Stimulated activated effector memory CD8-positive, alpha-beta T cell treated with anti-CD3 and anti-CD28 coated beads, Interleukin-12 subunit alpha, Interleukin-12 subunit beta, amount 100 ng/mL, for 72 hours (primary cell): Measurements from ENCODE around the gene ASS1.

Experiments used
- ATAC-seq: fragments of 150-1000 bp; cut with Tn5 transposase; 2 replicates; pipeline ENCODE4 v1.10.0; 2021
- DNase-seq, 2 donors: peaks; one replicate each; pipeline ENCODE4 v3.0.0; 2021 to 2022; ENCODE audit warnings: low spot score in 2 of 2
- H3K27ac Mint-ChIP-seq: one replicate; pipeline ENCODE4 v1.8.0; 2022; ENCODE audit warnings: mild to moderate bottlenecking, mixed read lengths
- H3K36me3 Mint-ChIP-seq: one replicate; pipeline ENCODE4 v1.8.0; 2022; ENCODE audit warnings: mild to moderate bottlenecking, mixed read lengths
- H3K4me1 Mint-ChIP-seq: one replicate; pipeline ENCODE4 v1.8.0; 2022; ENCODE audit warnings: mixed read lengths
- H3K4me3 Mint-ChIP-seq: one replicate; pipeline ENCODE4 v1.8.0; 2022; ENCODE audit warnings: mild to moderate bottlenecking, mixed read lengths
- H3K9me3 Mint-ChIP-seq: one replicate; pipeline ENCODE4 v1.8.0; 2022; ENCODE audit warnings: mixed read lengths

Gene ASS1

DNA sequence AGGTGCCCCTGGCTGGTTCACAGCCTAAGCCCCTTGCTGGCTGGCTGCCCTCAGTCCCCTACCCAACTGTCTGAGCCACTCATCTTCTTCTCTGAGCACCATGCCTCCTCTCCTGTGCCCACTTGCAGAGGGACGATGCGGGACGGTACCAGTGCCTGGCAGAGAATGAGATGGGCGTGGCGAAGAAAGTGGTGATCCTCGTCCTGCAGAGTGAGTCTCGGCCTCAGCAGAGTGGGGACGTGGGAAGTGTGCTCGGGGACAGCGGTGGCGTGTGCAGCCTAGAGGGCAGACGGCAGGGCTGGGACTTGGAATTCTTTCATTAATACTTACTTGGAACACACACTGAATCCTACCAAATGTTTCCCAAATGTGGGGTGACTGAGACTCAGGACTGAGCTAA lies 34.3 kb upstream of the ASS1 start:
- no peak overlapping the region for H3K4me3 Mint-ChIP-seq
- DNase-seq (no peak), ATAC-seq (no peak)
- H3K36me3 Mint-ChIP-seq = no peaks in the 10 kb centered on the region
- H3K4me1 Mint-ChIP-seq = no peaks in the 10 kb centered on the region
- no peak overlapping the region for H3K27ac Mint-ChIP-seq
- H3K9me3 Mint-ChIP-seq = no peaks in the 10 kb centered on the region

DNA sequence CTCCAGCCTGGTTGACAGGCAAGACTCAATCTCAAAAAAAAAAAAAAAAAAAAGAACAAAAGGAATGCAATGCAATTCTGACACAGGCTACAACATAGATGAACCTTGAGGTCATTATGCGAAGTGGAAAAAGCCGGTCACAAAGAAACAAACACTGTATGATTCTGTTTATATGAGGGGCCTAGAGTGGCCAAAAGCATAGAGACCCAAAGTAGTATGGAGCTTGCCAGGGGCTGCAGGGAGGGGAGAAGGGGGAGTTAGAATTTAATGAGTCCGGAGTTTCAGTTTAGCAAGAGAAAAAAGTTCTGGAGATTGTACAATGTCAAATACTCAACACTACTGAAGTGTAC lies 33.2 kb upstream of the ASS1 start:
- ATAC-seq = no peak
- H3K4me1 Mint-ChIP-seq = no peaks in the 10 kb centered on the region

DNA sequence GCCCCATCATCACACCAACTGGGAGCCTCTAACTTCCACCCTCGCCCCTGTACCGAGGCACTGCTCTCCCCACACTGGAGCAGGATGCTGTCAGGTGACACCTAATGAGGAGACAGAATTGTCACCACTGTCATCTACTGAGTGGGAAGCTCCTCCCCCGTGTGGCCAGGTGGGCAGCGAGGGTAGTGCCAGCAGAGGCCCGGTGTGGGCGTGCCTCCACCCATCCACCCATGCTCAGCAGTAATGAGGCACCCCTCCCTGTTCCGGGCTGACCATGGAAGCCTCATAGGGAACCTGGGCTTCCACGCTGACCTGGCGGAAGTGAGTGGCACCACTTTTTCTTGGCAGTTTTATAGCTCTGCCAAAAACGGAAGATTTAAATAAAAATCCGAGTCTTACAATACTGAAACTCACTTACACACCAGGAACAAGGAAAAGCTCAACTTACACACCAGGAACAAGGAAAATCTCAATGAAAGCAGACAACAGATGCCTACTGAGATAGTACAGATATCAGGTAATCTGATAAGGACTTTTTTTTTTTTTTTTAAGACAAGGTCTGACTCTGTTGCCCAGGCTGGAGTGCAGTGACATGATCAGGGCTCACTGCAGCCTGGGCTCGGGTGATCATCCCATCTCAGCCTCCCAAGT lies 30.6 kb upstream of the ASS1 start:
- Mint-ChIP-seq H3K4me3 (no peak overlapping the region), H3K4me1 (no peaks in the 10 kb centered on the region), H3K9me3 (no peaks in the 10 kb centered on the region), H3K36me3 (no peaks in the 10 kb centered on the region), H3K27ac (no peak overlapping the region)
- DNase-seq = no peak
- ATAC-seq = no peak

More for the DNA sequence above, 33.2 kb upstream of the ASS1 start:
- Mint-ChIP-seq H3K27ac (no peak overlapping the region), H3K36me3 (no peaks in the 10 kb centered on the region), H3K9me3 (no peaks in the 10 kb centered on the region), H3K4me3 (no peak overlapping the region)
- DNase-seq = no peak

DNA sequence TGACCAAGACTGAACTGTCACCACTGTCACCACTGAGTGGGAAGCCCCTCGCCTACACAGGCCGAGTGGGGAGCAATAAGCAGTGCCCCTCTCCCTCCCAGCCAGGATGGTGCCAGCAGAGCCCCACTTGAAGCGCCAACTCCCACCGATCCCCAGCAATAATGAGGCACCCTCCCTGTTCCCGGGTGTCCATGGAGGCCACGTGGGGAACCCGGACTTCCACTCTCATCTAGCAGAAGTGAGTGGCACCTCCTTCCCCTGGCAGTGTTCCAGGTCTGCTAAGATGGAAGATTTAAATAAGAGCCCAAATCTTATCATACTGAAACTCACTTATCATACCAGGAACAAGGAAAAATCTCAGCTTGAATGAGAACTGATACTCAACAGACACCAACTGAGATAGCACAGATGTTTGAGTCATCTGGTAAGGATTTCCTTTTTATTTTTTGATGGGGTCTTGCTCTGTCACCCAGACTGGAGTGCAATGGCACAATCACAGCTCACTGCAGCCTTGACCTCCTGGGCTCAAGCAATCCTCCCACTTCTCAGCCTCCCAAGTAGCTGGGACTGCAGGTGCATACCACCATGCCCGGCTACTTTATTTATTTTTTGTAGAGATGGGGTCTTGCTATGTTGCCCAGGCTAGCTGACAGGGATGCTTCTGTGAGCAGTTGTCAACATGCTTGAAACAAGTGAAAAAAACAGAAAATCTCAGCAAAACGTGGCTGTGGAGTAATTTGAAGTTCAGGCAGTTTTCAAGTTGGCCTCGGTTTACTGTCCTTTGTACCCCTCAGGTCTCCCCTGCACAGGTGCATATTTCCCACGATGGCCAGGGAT lies 29.6 kb upstream of the ASS1 start:
- DNase-seq (no peak), ATAC-seq (no peak)
- Mint-ChIP-seq H3K36me3 (no peaks in the 10 kb centered on the region), H3K4me3 (no peak overlapping the region), H3K9me3 (no peaks in the 10 kb centered on the region), H3K4me1 (no peaks in the 10 kb centered on the region), H3K27ac (no peak overlapping the region)

DNA sequence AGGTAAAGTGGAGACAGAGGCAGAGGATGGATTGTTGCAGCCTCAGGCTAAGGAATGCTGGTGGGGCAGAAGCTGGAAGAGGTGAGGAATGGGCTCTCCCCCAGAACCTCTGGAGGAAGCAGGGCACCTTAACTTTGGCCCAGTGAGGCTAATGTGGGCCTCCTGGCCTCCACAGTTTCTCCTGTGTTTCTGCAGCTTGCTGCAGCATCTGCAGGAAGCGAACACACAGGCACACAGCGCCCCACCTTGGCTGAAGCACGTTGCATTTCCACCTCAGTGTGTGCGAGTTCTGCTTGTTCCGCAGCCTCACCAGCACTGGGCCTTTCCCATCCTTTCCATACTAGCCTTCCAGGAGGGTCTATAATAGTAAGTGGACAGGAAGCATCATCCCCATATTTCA lies 27.2 kb upstream of the ASS1 start:
- Mint-ChIP-seq H3K4me3 (no peak overlapping the region), H3K4me1 (no peaks in the 10 kb centered on the region), H3K9me3 (no peaks in the 10 kb centered on the region), H3K27ac (no peak overlapping the region), H3K36me3 (no peaks in the 10 kb centered on the region)
- no peak for DNase-seq
- no peak for ATAC-seq

DNA sequence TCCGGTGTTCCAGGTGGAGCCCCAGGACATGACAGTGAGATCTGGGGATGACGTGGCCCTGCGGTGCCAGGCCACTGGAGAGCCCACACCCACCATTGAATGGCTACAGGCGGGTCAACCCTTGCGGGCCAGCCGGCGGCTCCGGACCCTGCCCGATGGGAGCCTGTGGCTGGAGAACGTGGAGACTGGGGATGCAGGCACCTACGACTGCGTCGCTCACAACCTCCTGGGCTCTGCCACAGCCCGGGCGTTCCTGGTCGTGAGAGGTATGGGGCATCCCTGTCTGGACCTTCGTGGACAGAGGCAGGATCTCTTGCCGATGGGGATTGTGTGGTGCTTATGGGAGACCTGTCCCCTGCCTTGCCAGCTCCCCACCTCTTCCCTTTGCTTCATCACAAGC lies 26.0 kb upstream of the ASS1 start:
- Mint-ChIP-seq H3K9me3 (no peaks in the 10 kb centered on the region), H3K4me1 (no peaks in the 10 kb centered on the region), H3K4me3 (no peak overlapping the region), H3K27ac (no peak overlapping the region), H3K36me3 (no peaks in the 10 kb centered on the region)
- ATAC-seq (no peak), DNase-seq (no peak)

DNA sequence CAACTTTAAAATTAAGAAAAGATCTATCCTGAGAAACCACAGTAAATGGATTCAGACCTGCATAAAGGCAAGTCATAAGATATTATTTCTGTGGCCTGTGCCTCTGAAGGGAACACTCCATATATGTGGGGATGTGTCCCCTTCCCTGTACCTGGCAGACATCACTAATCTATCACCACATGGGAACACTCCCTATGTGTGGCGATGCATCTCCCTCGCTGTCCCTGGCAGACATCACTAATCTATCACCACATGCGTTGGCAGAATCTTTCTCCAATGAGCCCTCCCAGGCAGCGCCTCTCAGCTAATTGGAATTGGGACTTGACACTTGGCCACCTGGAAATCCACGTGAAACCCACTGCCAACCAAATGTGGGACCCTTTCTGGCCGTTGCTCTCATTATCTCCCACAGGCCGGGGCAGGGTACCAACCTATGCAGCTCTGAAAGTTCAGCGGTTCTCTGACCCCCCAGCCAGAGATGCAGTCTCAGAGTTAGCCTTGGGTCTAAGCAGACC lies 25.2 kb upstream of the ASS1 start:
- Mint-ChIP-seq H3K4me1 (no peaks in the 10 kb centered on the region), H3K9me3 (no peaks in the 10 kb centered on the region), H3K27ac (no peak overlapping the region), H3K36me3 (no peaks in the 10 kb centered on the region), H3K4me3 (no peak overlapping the region)
- ATAC-seq = no peak
- DNase-seq = no peak

DNA sequence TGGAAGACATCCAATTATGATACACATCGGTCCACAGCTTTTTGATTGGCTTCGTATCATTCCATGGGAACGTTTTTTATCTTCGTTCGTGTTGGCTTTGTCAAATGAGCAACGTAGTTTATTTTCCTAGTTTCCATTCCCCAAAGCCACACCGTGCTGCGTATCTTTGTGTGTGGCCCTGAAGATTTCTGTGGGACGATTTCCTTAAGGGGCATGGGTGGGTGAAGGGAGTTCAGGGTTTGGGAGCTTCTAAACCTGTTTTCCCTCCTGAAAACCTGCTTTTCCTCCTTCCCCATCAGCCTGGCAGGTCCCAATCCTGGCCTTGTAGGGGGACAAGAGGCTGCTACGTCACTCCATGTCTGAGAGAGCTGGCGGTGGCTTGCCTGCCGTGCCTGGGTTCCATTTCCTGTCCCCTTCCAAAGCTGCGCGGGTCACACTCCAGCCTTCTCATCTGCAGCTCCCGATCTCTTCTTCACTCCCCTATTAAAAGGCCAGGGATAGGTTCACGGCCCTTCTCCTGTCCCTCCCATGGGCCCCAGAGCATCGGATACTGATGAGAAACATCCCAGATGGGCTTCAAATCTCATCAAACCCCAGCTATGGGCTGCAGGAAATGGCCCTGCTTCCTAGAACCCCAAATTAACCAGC lies 23.5 kb upstream of the ASS1 start:
- Mint-ChIP-seq H3K27ac (no peak overlapping the region), H3K4me3 (no peak overlapping the region), H3K4me1 (no peaks in the 10 kb centered on the region), H3K9me3 (no peaks in the 10 kb centered on the region), H3K36me3 (no peaks in the 10 kb centered on the region)
- ATAC-seq = no peak
- no peak for DNase-seq

DNA sequence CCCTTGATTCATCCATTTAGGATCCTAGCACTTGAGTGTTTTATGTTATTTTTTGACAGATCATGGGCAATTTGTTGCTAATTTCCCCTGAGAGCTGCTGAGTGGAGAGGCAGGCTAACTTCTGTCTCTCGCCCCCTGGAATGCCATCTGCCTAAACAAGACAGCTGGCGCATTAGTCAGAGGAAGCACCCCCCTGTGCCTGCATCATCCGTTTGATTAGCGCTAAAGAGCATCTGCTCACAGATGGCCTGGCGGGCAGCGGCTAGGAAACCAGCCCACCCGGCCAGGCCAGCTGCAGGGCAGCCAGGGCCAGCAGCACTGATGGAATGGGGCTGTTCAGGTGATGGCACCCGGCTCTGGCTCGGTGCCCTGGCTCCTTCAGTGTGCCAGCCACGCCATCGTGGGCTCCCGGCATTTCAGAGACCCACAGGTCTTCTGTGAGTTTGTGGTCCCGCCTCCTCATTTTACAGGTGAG lies 22.9 kb upstream of the ASS1 start:
- no peaks in the 10 kb centered on the region for H3K36me3 Mint-ChIP-seq
- DNase-seq = no peak
- no peak for ATAC-seq
- H3K9me3 Mint-ChIP-seq = no peaks in the 10 kb centered on the region
- no peaks in the 10 kb centered on the region for H3K4me1 Mint-ChIP-seq
- H3K27ac Mint-ChIP-seq = no peak overlapping the region
- no peak overlapping the region for H3K4me3 Mint-ChIP-seq

DNA sequence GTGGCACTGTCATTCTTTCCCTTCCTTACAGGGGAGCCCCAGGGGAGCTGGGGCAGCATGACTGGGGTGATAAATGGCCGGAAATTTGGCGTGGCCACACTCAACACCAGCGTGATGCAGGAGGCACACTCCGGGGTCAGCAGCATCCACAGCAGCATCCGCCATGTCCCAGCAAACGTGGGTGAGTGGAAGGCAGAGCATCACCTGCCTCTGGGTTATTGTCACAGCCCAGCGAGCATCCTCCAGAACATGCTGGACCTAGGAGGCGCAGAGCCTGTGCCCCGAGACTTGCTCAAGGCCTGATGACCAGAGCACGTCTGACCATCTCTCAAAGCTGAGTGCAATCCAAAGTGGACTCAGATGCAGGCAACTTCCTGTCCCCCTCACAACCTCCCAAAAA lies 22.2 kb upstream of the ASS1 start:
- DNase-seq (no peak), ATAC-seq (no peak)
- Mint-ChIP-seq H3K27ac (no peak overlapping the region), H3K4me1 (no peaks in the 10 kb centered on the region), H3K36me3 (no peaks in the 10 kb centered on the region), H3K9me3 (no peaks in the 10 kb centered on the region), H3K4me3 (no peak overlapping the region)

DNA sequence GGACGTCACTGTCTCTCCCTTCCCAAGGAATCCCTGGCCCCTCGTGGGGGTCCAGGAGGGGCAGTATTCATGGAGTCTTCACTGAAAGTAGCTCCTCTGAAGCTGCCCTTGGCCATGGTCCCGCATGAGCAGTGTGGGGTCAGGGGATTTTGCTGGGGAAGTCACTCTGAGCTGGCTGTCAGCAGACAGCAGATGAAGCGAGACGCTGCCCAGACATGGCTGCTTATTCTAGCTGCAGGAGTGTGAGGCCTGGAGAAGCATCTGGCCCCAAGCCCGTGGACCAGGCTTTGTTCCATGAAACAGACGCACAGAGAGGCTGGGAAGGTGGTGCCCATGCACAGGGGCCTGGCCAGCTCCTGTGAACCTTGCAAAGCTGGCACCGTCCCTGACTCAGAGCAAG lies 21.5 kb upstream of the ASS1 start:
- Mint-ChIP-seq H3K27ac (no peak overlapping the region), H3K4me3 (no peak overlapping the region), H3K9me3 (no peaks in the 10 kb centered on the region), H3K36me3 (no peaks in the 10 kb centered on the region), H3K4me1 (no peaks in the 10 kb centered on the region)
- no peak for ATAC-seq
- DNase-seq = no peak

DNA sequence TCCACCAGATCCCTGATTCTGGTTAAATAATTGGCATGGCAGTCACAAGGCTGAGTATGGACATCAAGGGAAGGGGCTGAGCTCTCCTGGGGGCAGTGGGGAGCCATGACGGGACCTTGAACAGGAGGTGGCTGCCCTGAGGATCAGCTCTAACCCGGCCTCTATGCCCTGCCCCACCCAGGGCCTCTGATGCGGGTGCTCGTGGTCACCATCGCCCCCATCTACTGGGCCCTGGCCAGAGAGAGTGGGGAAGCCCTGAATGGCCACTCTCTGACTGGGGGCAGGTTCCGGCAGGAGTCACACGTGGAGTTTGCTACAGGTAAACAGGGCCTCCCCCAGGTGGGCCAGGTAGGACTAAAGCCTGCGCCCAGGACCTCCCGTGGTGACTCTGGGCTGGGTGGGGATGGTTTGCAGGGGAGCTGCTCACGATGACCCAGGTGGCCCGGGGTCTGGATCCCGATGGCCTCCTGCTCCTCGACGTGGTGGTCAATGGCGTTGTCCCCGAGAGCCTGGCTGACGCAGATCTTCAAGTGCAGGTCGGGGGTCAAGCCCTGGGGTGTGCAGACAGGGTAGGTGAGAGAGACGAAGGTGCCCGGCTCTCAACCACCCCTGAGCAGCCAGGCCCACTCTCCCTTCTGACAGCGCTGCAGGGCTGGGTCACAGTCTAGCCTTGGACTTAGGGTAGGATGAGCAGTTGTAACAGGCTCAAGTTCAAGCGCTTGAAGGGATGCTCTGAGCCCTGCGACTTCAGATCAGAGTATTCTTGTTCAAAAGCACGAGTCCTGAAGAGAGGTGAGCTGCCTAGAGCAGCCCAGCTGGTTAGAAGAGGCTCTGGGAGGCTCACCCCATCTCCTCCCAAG lies 19.9 kb upstream of the ASS1 start:
- DNase-seq (no peak), ATAC-seq (no peak)
- H3K36me3 Mint-ChIP-seq = no peaks in the 10 kb centered on the region
- no peaks in the 10 kb centered on the region for H3K4me1 Mint-ChIP-seq
- no peak overlapping the region for H3K4me3 Mint-ChIP-seq
- H3K9me3 Mint-ChIP-seq = no peaks in the 10 kb centered on the region
- no peak overlapping the region for H3K27ac Mint-ChIP-seq

DNA sequence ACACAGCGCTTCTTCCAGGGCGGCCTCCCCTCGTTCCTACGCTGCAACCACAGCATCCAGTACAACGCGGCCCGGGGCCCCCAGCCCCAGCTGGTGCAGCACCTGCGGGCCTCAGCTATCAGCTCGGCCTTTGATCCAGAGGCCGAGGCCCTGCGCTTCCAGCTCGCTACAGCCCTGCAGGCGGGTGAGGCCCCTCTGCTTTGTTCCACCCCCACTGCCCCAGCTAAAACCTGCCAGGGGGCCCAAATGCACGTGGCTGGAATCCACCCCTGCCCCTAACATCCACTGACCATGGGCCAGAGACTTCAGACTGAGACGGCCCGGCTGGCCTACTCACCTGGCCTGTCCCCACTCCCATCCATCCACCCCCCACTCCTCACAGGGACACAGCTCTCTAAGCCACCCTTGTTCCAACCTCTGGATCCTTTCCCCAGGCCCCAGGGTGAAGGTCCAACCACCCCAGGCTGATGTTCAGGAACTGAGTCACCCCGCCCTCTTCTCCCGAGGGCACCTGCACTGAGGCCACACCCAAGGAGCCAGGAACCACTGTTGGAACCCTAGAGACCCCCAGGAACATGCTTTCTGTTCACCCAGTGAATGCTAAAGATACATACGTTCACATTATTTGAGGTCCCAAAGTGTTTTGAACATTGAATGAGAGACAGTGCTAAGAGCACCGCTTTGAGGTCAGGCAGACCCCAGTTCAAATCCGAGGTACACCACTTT lies 18.9 kb upstream of the ASS1 start:
- Mint-ChIP-seq H3K4me3 (no peak overlapping the region), H3K36me3 (no peaks in the 10 kb centered on the region), H3K9me3 (no peaks in the 10 kb centered on the region), H3K27ac (no peak overlapping the region), H3K4me1 (no peaks in the 10 kb centered on the region)
- DNase-seq = no peak
- ATAC-seq = no peak

DNA sequence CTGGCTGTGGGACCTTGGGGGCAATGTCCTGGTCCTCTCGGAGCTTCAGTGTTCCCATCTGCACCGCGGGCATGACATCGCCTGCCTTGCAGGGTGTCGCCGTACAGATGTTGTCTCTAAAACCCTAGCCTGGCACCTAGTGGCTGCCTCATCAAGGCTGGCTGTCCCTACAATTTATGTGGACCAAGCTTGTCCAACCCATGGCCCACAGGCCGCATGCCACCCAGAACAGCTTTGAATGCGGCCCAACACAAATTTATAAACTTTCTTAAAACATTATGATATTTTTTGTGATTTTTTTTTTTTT lies 18.3 kb upstream of the ASS1 start:
- H3K27ac Mint-ChIP-seq = no peak overlapping the region
- no peaks in the 10 kb centered on the region for H3K9me3 Mint-ChIP-seq
- DNase-seq (no peak), ATAC-seq (no peak)
- H3K4me3 Mint-ChIP-seq = no peak overlapping the region
- H3K4me1 Mint-ChIP-seq = no peaks in the 10 kb centered on the region
- H3K36me3 Mint-ChIP-seq = no peaks in the 10 kb centered on the region

DNA sequence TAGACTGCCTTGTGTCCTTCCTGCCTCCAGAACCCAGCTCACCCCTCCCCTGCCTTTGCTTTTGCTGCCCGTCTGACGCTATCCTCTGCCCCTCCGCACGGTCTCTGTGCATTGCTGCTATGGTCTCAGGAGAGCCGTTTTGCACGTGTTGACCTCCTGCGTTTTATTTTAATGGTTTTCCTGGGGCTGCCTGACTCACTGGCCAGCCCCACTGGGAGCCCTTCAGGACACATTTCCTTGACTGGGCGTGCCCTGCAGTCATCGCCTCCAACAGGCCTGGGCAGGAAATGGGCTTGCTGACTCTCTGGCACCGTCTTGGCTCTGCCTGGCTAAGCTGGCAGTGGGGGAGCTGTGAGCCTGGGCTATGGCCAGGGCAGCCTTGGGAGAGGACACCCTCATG lies 17.9 kb upstream of the ASS1 start:
- no peak for ATAC-seq
- Mint-ChIP-seq H3K27ac (no peak overlapping the region), H3K36me3 (no peaks in the 10 kb centered on the region), H3K4me3 (no peak overlapping the region), H3K9me3 (no peaks in the 10 kb centered on the region), H3K4me1 (no peaks in the 10 kb centered on the region)
- no peak for DNase-seq
